ENCODE measurements around the gene ANAPC4.

Gene ANAPC4

GRCh38 chr4:25439918-25440477 is 62.9 kb downstream of the ANAPC4 start:
- DNase-seq, result peak; percentile 88

GRCh38 chr4:25440478-25441030 is 63.5 kb downstream of the ANAPC4 start:
- no peak for DNase-seq

DNA sequence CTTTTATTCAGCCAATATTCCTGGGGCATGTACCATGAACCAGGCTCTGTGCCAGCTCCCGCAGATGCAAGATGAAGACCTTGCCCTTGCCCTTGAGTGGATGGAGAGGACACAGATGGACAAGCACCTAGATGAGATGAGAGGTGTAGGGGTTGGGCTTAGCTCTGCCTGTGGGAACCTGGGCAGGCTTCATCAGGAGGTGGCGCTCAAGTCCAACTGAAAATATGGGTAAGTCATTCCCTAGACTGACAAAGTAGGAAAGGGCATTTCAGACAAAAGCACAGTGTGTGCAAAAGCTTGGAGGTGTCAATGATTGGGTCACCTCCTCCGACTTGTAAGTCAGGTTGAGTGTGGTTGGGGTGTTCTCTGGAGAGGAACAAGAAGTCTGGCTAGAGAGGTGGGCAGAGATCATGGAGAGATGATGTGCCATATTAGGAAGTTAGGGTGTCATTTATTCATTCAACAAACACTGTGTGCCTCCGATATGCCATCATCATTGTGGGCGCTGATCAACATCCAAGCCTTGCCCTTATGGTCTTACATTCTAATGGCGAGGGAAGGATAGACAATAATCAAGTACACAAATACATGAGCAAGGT is 64.6 kb downstream of the ANAPC4 start:
- DNase-seq, result peak; percentile 80

DNA sequence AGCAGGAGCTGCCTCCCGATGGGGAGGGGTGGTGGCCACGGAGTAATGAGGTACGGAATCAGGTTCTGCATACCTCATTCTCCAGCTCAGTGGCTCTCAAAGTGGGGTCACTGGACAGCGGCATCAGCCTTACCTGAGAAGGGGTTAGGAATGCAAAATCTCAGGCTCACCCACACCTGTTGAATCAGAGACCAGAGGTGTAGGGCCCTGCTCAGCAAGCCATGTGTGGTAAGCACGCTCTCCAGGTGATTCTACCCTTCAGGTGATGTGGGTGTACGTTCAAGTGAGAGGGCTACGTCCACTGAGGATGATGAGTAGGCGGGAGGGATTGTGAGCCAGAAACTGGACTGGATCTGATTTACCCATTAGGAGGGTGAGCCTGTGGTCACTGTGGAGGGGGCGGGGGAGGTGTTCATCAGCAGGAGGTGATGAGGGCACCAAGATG is 65.8 kb downstream of the ANAPC4 start:
- no peak for DNase-seq

DNA sequence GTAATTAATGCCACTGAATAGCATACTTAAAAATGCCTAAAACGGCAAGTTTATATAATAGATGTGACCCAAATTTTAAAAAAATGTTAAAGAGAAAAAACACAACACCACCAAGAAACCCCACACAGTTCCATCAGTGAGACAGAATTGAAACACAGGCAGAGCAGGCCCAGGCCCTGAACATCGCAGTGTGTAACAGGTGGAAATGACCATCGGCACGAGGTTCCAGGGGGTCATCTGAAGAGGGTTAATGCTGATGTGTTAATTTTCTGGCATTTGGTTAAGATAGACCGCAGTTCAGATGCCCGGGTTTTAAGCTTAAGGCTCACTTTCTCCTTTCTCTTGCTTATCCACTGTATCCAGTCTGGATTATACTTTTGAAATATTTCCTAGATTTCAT is 66.8 kb downstream of the ANAPC4 start:
- DNase-seq, result no peak

DNA sequence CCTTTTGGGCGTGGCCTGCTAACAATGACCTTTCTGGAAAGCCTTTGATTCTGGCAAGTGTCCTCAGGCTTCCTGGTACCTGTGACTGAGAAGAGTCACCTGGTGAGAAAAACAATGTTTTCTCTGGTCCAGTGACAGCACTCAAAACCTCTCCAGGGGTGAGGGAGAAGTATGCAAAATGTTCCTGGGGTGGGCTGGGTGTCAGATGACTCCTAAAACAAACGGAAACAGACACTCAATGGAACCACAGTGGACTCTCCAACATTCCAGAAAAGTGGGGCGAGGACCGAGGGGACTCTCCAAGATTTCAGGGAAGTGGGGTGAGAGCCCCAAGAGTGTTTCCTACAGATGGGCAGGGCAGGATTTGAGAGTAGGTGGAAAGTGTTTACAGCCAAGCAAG is 69.5 kb downstream of the ANAPC4 start:
- no peak for DNase-seq

DNA sequence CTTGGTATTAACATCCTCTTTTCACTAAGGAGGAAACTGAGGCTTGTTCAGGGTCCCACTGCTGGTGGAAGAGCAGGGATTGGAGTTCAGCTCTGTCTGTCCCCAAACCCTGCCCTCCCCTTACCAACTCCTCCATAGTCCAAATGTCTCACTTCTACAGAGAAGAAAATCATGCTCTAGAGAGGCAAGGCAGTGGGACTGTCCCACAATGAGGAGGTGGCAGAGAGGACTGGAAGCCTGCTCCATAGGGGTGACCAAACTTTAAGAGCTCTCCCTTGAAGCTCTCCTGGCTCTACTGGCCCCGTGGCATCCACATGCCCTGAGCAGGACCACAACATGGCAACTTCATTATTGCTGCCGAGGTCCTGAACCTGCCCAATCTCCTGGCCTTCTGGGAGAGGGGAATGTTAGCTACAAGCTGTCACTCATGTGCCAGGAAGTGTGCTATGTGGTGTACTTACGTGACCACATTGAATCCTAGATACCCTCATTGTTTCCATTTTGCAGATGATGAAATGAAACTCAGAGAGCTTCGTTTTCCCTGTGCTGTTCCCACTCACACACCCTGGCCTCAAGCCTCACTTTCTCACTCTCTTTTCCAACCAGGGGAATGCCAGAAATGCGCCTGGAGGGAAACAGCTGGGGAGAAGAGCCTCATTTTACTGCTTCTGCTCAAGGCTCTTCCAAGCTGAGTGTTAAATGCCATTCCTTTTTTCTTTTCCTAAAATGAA is 71.5 kb downstream of the ANAPC4 start:
- no peak for DNase-seq

- DNase-seq, result no peak
Measured at GRCh38 chr4:25449270-25449669, 72.2 kb downstream of the ANAPC4 start.

DNA sequence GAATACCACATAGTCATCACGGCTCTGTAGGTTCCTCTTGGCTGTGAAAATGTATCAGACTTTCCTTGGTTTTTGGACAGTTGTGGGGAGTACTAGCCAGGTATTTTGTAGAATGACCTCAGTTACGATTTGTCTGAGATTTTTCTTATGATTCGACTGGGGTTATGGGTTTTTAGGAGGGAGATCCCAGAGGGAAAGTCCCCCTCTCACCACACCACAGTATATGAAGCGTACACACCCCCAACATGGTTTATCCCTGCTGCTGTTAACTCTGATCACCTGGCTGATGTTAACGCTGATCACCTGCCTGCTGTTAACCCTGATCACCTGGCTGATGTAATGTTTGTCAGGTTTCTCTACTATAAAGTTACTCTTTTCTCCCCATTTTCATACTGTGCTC is 72.6 kb downstream of the ANAPC4 start:
- no peak for DNase-seq

DNA sequence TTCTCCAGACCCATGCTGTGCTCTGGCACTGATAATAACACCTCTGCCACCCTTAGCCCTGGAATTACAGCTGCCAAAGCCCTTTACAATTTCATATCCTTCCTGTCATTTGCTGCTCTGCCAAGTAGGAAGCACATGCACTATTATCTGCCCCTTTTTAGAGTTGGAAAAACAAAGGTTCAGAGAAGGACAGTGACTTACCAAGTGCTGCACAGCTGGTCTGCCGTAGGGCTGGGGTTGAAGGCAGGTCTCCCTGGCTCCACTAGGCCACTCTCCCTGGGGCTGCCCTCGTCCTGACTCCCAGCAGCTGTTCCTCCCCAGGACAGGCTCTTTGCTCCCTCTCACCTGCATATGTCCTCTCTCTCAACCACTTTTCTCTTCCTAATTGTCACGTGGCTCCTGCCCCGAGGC is 73.4 kb downstream of the ANAPC4 start:
- DNase-seq, result no peak

GRCh38 chr4:25451676-25452075 is 74.6 kb downstream of the ANAPC4 start:
- no peak for DNase-seq

GRCh38 chr4:25452081-25452480 is 75.0 kb downstream of the ANAPC4 start:
- no peak for DNase-seq

DNA sequence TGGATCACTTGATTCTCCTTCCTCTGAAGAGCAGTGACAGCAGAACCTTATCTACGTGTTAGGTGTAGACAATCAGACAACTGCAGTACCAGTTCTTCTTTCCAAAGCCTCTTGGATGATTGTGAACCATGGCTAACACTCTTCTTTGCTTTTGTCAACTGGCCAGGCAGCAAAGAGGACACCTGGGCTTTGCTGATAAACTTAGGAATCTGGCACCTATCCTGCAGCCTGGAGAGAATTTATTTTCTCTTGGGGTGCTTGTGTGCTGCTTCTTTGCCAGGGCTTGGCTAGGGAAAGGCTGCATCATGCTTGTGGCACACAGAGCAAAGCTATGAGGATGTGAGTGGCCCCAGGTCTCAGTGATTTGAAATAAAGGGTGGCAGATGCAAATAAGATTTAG is 77.4 kb downstream of the ANAPC4 start:
- DNase-seq, result no peak

GRCh38 chr4:25457053-25457715 is 80.1 kb downstream of the ANAPC4 start:
- no peak for DNase-seq

- no peak for DNase-seq
Measured at GRCh38 chr4:25466966-25467697, 90.1 kb downstream of the ANAPC4 start.

GRCh38 chr4:25467843-25468242 is 90.8 kb downstream of the ANAPC4 start:
- no peak for DNase-seq
